SK-N-SH (cell line): ENCODE measurements around the gene ADCYAP1R1.

ENCODE experiments used
- CHD2 ChIP-seq: fragments of 150-350 bp; IDR thresholded peaks from 2 replicates; pipeline ENCODE4 v1.6.1; 2018; ENCODE audit warnings: low read length; ENCODE audit not compliant: partially characterized antibody
- EP300 ChIP-seq, 2 experiments: IDR thresholded peaks; 2 replicates each; pipeline versions ENCODE4 v1.4.0 to v1.6.1; 2012; ENCODE audit warnings: borderline replicate concordance in 1 of 2, low read depth in 1 of 2, low read length in 1 of 2
- FOXM1 ChIP-seq: IDR thresholded peaks from 2 replicates; pipeline ENCODE4 v1.4.0; 2012; ENCODE audit warnings: low read depth, mild to moderate bottlenecking
- MEF2A ChIP-seq: IDR thresholded peaks from 2 replicates; pipeline ENCODE4 v1.4.0; 2012; ENCODE audit warnings: low read depth, borderline replicate concordance
- POLR2AphosphoS5 ChIP-seq: IDR thresholded peaks from 2 replicates; pipeline ENCODE4 v1.6.1; 2012; ENCODE audit warnings: low read depth, low read length
- RCOR1 ChIP-seq: fragments of 150-350 bp; IDR thresholded peaks from 2 replicates; pipeline ENCODE4 v1.6.1; 2017; ENCODE audit warnings: antibody characterized with exemption, low read length
- SIN3A ChIP-seq: IDR thresholded peaks from 2 replicates; pipeline ENCODE4 v1.6.1; 2012; ENCODE audit warnings: low read depth, mild to moderate bottlenecking, low read length, moderate library complexity, borderline replicate concordance
- SMC3 ChIP-seq: IDR thresholded peaks from 2 replicates; pipeline ENCODE4 v1.6.1; 2012; ENCODE audit warnings: low read depth, low read length, improper control_type of control experiment
- TAF1 ChIP-seq: IDR thresholded peaks from 2 replicates; pipeline ENCODE4 v1.6.1; 2012; ENCODE audit warnings: low read depth, mild to moderate bottlenecking, low read length, moderate library complexity, borderline replicate concordance
- TF ChIP-seq, protein P1 (sequence below): fragments of 200-600 bp; sonication (generic); IDR thresholded peaks from 2 replicates; pipeline ENCODE4 v1.6.1; 2017; ENCODE audit warnings: antibody characterized with exemption, mild to moderate bottlenecking, moderate library complexity
- TF ChIP-seq, protein P2 (sequence below): IDR thresholded peaks from 2 replicates; pipeline ENCODE4 v1.4.0; 2012; ENCODE audit warnings: low read depth

DNA sequence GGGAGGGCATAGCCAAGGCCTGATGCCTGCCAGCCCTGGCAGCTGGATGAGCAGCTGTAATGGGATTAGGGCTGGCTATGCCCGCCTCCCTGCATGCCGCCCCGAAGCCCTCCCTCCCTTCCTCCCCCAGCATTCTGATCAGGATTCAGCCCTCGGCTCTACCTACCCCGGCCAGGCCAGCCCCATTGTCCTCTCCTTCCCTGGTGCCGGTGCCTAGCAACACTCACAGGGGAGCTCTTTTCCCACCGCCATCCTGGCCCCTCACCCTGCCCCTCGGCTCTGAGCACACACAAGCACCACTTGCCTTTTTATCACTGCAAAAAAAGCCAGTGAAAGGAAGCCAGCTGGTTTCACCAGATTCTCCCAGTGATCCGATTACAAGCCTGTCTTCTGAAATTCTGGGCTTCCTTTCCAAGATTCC lies 9.0 kb upstream of the ADCYAP1R1 start:
- TF ChIP-seq CHD2: peak; percentile 43
- TF ChIP-seq, protein P1, sequence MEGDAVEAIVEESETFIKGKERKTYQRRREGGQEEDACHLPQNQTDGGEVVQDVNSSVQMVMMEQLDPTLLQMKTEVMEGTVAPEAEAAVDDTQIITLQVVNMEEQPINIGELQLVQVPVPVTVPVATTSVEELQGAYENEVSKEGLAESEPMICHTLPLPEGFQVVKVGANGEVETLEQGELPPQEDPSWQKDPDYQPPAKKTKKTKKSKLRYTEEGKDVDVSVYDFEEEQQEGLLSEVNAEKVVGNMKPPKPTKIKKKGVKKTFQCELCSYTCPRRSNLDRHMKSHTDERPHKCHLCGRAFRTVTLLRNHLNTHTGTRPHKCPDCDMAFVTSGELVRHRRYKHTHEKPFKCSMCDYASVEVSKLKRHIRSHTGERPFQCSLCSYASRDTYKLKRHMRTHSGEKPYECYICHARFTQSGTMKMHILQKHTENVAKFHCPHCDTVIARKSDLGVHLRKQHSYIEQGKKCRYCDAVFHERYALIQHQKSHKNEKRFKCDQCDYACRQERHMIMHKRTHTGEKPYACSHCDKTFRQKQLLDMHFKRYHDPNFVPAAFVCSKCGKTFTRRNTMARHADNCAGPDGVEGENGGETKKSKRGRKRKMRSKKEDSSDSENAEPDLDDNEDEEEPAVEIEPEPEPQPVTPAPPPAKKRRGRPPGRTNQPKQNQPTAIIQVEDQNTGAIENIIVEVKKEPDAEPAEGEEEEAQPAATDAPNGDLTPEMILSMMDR: no peak
- no peak for TF ChIP-seq POLR2AphosphoS5
- no peak for TF ChIP-seq SMC3
- TF ChIP-seq TAF1: no peak
- TF ChIP-seq RCOR1: peak; percentile 5; the same call in 1 of the 2 replicates
- TF ChIP-seq EP300 (IDR thresholded peaks at IDR 0.05; ENCODE audit: borderline replicate concordance in 1 of 2, low read depth in 1 of 2, low read length in 1 of 2): no peak; a peak in 1 of 4 replicates
- no peak for TF ChIP-seq SIN3A
- TF ChIP-seq MEF2A: no peak
- TF ChIP-seq, protein P2, sequence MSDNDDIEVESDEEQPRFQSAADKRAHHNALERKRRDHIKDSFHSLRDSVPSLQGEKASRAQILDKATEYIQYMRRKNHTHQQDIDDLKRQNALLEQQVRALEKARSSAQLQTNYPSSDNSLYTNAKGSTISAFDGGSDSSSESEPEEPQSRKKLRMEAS: no peak
- TF ChIP-seq FOXM1: no peak
